ENCODE results near the gene CPT1C.

CPT1C gene

DNA sequence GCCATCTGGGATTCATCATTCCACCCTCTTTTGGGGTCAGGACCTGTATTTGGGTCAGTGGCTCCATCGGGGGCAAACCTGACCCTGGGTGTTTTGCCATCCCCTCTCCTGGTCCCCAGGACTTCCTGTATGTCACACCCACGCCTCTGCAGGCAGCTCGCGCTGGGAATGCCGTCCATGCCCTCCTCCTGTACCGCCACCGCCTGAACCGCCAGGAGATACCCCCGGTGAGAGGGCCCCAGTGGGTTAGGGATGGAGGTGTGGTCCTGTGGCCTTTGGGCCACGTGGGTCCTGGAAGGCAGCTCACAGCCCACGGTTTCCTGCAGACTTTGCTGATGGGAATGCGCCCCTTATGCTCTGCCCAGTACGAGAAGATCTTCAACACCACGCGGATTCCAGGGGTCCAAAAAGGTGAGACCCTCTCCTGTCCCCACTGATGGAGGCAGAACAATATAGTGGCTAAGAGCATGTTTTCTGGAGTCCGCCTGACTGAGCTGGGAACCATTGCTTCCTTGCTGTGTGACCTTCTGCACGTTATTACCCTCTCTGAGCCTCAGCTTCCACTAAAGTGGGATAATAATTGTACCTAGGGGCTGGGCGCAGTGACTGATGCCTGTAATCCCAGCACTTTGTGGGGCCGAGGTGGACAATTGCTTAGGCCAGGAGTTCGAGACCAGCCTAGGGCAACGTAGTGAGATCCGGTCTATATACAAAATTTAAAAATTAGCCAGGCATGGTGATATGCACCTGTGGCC is 14.1 kb downstream of the CPT1C start:
- TF ChIP-seq, protein P1, sequence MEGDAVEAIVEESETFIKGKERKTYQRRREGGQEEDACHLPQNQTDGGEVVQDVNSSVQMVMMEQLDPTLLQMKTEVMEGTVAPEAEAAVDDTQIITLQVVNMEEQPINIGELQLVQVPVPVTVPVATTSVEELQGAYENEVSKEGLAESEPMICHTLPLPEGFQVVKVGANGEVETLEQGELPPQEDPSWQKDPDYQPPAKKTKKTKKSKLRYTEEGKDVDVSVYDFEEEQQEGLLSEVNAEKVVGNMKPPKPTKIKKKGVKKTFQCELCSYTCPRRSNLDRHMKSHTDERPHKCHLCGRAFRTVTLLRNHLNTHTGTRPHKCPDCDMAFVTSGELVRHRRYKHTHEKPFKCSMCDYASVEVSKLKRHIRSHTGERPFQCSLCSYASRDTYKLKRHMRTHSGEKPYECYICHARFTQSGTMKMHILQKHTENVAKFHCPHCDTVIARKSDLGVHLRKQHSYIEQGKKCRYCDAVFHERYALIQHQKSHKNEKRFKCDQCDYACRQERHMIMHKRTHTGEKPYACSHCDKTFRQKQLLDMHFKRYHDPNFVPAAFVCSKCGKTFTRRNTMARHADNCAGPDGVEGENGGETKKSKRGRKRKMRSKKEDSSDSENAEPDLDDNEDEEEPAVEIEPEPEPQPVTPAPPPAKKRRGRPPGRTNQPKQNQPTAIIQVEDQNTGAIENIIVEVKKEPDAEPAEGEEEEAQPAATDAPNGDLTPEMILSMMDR (IDR thresholded peaks at IDR 0.05): no peak

DNA sequence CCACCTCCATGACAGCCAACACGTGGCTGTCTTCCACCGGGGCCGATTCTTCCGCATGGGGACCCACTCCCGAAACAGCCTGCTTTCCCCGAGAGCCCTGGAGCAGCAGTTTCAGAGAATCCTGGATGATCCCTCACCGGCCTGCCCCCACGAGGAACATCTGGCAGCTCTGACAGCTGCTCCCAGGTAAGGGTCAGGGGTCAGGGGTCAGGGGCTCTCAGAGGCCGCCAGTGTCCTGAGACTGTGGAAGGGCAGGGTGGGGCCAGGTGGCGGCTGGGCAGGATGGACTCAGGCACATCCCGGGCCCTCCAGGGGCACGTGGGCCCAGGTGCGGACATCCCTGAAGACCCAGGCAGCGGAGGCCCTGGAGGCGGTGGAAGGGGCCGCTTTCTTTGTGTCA is 15.0 kb downstream of the CPT1C start:
- TF ChIP-seq, protein P1 (IDR thresholded peaks at IDR 0.05): no peak

DNA sequence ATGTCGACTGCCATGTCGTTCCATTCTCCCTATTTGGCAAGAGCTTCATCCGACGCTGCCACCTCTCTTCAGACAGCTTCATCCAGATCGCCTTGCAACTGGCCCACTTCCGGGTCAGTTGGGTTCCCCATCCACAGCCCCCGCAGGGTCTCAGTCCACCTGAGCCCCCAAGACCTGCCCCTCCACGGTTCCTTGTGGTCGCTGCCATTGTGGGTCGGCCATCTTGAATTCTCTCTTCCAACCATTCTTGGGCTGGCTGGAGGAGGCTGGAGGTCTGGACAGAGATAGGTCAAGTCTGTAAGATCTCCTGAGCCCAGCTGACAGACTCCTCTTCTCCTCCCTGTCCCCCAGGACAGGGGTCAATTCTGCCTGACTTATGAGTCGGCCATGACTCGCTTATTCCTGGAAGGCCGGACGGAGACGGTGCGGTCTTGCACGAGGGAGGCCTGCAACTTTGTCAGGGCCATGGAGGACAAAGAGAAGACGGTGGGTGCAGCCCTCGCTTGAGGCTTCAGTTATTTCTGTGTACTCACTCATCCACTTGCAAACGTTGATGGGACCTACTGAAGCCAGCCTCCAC is 19.5 kb downstream of the CPT1C start:
- TF ChIP-seq, protein P1 (IDR thresholded peaks at IDR 0.05): no peak

DNA sequence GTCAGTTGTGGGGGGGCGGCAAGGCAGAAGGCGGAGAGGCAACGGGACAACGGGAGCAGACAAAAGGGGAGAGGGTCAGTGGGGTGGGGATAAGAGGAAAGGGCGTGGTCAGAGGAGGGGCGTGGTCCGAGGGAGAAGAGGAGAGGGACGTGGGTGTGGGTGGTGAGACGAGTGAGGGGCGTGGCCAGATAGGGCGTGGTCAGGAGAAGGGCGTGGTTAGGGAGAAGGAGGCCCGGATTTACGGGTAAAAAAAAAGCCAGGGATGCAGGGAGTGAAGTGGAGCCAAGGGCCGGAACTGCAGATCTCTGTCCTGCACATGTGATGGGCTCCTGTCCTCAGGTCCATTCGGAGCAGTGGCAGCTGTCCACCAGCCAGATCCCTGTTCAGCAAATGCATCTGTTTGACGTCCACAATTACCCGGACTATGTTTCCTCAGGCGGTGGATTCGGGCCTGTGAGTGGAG is 21.5 kb downstream of the CPT1C start:
- TF ChIP-seq, protein P1 (IDR thresholded peaks at IDR 0.05): no peak

- TF ChIP-seq, protein P1 (IDR thresholded peaks at IDR 0.05): no peak
Observed at GRCh38 chr19:49713236-49713845, 22.4 kb downstream of the CPT1C start.

GRCh38 chr19:49716154-49716553 is 25.2 kb downstream of the CPT1C start:
- TF ChIP-seq, protein P1 (IDR thresholded peaks at IDR 0.05): no peak

DNA sequence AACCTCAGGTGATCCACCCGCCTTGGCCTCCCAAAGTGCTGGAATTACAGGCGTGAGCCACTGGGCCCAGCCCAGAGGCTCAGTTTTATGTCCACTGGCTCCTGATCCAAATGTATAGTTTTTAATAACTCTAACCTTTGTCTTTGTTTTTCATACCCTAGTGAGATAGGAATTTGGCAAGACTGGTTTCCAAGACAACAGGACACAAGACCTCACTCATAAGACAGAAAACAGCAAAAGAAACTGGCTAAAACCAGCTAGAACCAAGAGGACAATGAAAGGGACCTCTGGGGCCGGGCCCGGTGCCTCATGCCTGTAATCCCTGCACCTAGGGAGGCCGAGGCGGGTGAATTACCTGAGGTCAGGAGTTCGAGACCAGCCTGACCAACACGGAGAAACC is 27.6 kb downstream of the CPT1C start:
- TF ChIP-seq, protein P1 (IDR thresholded peaks at IDR 0.05): no peak
